ENCODE data around the gene GNG8. TPM values are rescaled to one million over a fixed set of nuclear protein-coding genes. Genes with fewer than 3 reads are reported as not detected.
A peak's percentile ranks its signal among the peaks of the same experiment; 100 is the strongest.

Gene GNG8
- total RNA-seq, 1 experiment from 2014 or later, result not detected

DNA sequence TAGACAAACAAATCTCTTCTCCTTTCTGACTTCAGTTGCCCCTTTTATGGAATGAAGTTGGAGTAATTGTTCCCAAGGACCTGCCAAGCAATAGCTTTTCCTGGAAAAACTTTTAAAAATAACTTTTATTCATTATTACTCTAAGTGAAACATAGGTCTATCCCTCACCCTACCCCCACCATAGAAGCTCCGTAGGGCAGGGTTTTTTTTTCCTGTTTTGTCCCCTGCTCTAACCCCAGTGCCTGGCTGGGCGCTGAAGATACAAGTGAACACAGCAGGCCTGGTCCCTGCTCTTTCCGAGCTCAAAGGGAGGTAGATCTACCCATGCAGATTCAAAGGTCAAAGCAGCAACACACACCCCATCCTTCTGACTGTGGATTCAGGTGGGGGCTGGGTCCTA lies 8.7 kb upstream of the GNG8 start:
- 0 out of 2 replicates have a peak, but pooled peaks cover under 1% of the 10 kb centered on the region for H3K4me1 ChIP-seq
- no peak overlapping the region for H3K4me3 ChIP-seq (ENCODE audit: low read depth, low read length)
- no peaks in the 10 kb centered on the region for H3K9me3 Mint-ChIP-seq (ENCODE audit: unreplicated experiment)
- H3K27me3 Mint-ChIP-seq (ENCODE audit: insufficient read depth, unreplicated experiment), result peaks cover 7% of the 10 kb centered on the region
- no peaks in the 10 kb centered on the region for H3K36me3 ChIP-seq (ENCODE audit: control insufficient read depth, insufficient read depth, low read length)
- H3K9me3 ChIP-seq, result no peaks in the 10 kb centered on the region
- ChIA-PET CTCF (interaction anchor here (1.4 kb wide), 1 partner anchor 28 kb away, joined by 4 read pairs; no protein-coding TSS in a partner anchor), POLR2A (no interaction called here)
- TF ChIP-seq, protein P1, sequence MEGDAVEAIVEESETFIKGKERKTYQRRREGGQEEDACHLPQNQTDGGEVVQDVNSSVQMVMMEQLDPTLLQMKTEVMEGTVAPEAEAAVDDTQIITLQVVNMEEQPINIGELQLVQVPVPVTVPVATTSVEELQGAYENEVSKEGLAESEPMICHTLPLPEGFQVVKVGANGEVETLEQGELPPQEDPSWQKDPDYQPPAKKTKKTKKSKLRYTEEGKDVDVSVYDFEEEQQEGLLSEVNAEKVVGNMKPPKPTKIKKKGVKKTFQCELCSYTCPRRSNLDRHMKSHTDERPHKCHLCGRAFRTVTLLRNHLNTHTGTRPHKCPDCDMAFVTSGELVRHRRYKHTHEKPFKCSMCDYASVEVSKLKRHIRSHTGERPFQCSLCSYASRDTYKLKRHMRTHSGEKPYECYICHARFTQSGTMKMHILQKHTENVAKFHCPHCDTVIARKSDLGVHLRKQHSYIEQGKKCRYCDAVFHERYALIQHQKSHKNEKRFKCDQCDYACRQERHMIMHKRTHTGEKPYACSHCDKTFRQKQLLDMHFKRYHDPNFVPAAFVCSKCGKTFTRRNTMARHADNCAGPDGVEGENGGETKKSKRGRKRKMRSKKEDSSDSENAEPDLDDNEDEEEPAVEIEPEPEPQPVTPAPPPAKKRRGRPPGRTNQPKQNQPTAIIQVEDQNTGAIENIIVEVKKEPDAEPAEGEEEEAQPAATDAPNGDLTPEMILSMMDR (IDR thresholded peaks at IDR 0.05; ENCODE audit: insufficient read depth in 1 of 2, low read depth in 1 of 2, low read length in 1 of 2, severe bottlenecking in 1 of 2, unreplicated experiment in 1 of 2), result no peak
- H3K4me3 Mint-ChIP-seq (ENCODE audit: unreplicated experiment), result no peak overlapping the region
- no TSS peak for BruUV-seq (replicated peaks)
- no peak for DNase-seq
- H3K36me3 Mint-ChIP-seq (ENCODE audit: insufficient read depth, unreplicated experiment), result no peaks in the 10 kb centered on the region
- no peaks in the 10 kb centered on the region for H3K4me1 Mint-ChIP-seq (ENCODE audit: low read depth, unreplicated experiment)
- intact Hi-C loops (cut with micrococcal nuclease; ENCODE audit: unreplicated experiment), result no loop called here
- H3K27me3 ChIP-seq (replicated peaks; ENCODE audit: control insufficient read depth, insufficient read depth, low read length), result no peaks in the 10 kb centered on the region
- H3K27ac Mint-ChIP-seq (ENCODE audit: unreplicated experiment), result no peak overlapping the region

DNA sequence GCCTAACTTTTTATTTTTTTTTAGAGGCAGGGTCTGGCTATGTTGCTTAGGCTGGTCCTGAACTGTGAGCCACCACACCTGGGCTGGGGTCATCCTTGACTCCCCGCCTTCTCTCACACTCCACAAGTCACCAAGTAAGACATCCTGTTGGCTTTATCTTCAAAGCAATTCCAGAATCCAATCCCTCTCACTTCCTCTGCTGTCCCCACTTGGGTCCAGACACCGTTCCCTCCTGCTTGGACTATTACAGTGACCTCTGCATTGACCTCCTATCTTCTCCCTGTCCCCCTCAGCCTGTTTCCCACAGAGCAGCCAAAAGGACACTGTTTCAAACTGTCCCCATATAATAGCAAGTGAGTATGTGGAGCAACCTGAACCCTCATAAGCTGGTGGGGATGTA lies 4.7 kb upstream of the GNG8 start:
- no peak overlapping the region for H3K4me3 Mint-ChIP-seq (ENCODE audit: unreplicated experiment)
- CTCF ChIA-PET, result no interaction called here

DNA sequence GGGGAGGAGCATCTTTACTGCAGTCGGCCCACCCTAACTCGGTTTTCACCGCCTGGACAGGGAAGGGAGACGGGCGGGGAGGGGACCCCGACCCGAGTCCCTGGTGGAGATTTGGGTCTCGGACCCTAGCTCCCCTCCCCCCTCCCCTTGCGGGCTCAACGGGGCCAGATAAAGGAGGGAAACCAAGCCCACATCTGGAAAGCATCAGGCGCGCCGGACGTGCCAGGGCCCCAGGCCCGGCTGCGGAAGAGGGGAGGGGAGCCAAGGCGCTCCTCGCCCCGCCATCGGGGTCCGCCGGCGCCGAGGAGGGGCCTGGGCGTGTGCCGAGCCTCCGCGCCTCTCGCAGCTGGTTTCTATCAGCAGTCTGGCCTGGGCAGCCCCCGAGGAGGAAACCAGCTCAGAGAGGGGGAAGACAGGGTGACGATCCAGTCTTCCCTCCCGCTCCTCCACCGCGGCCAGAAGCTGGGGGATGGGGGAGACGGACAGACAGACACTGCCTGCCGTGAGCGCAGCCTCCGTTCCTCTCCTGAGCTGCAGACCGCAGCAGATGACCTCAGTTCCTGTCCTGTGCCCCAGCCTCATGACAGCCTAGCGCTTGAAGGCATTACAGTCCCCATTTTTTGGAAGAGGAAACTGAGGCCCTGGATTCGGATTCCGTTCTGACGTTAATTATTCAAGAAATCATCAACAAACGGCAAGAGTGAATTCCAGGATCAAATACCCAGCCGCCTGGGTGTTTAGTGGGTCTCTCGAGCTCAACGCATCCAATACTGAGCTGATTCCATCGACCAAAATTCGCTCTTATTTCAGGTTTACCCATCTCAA lies 3.6 kb upstream of the GNG8 start:
- Histone ChIP-seq H3K4me1 (0 out of 2 replicates have a peak, but pooled peaks cover 5% of the 10 kb centered on the region), H3K9me3 (no peaks in the 10 kb centered on the region), H3K27me3 (replicated peaks; ENCODE audit: control insufficient read depth, insufficient read depth, low read length) (no peaks in the 10 kb centered on the region; the same call in 1 of the 2 replicates), H3K36me3 (ENCODE audit: control insufficient read depth, insufficient read depth, low read length) (no peaks in the 10 kb centered on the region), H3K4me3 (ENCODE audit: low read depth, low read length) (peak overlapping the region; percentile 37)
- Mint-ChIP-seq H3K9me3 (ENCODE audit: unreplicated experiment) (no peaks in the 10 kb centered on the region), H3K27ac (ENCODE audit: unreplicated experiment) (no peak overlapping the region), H3K36me3 (ENCODE audit: insufficient read depth, unreplicated experiment) (no peaks in the 10 kb centered on the region), H3K4me1 (ENCODE audit: low read depth, unreplicated experiment) (no peaks in the 10 kb centered on the region), H3K4me3 (ENCODE audit: unreplicated experiment) (no peak overlapping the region), H3K27me3 (ENCODE audit: insufficient read depth, unreplicated experiment) (peaks cover 14% of the 10 kb centered on the region)
- intact Hi-C loops (cut with micrococcal nuclease; ENCODE audit: unreplicated experiment), result no loop called here
- BruUV-seq (replicated peaks), result no TSS peak
- no peak for DNase-seq
- POLR2A ChIA-PET, result interaction anchor here (0.6 kb wide), 1 partner anchor 20 kb away, joined by 6 read pairs; no protein-coding TSS in a partner anchor
- TF ChIP-seq, protein P1 (IDR thresholded peaks at IDR 0.05; ENCODE audit: insufficient read depth in 1 of 2, low read depth in 1 of 2, low read length in 1 of 2, severe bottlenecking in 1 of 2, unreplicated experiment in 1 of 2), result no peak
- CTCF ChIA-PET, result interaction anchor here (0.9 kb wide), 1 partner anchor 23 kb away, joined by 3 read pairs; no protein-coding TSS in a partner anchor

More for the DNA sequence above, 4.7 kb upstream of the GNG8 start:
- no peaks in the 10 kb centered on the region for H3K9me3 Mint-ChIP-seq (ENCODE audit: unreplicated experiment)
- BruUV-seq (replicated peaks), result no TSS peak
- peaks cover 10% of the 10 kb centered on the region for H3K27me3 Mint-ChIP-seq (ENCODE audit: insufficient read depth, unreplicated experiment)
- no peak overlapping the region for H3K27ac Mint-ChIP-seq (ENCODE audit: unreplicated experiment)
- POLR2A ChIA-PET, result no interaction called here
- no peak for DNase-seq
- H3K4me1 Mint-ChIP-seq (ENCODE audit: low read depth, unreplicated experiment), result no peaks in the 10 kb centered on the region
- H3K27me3 ChIP-seq (replicated peaks; ENCODE audit: control insufficient read depth, insufficient read depth, low read length), result no peaks in the 10 kb centered on the region; the same call in 1 of the 2 replicates
- H3K4me1 ChIP-seq, result 0 out of 2 replicates have a peak, but pooled peaks cover 5% of the 10 kb centered on the region
- no peaks in the 10 kb centered on the region for H3K36me3 ChIP-seq (ENCODE audit: control insufficient read depth, insufficient read depth, low read length)
- no peaks in the 10 kb centered on the region for H3K36me3 Mint-ChIP-seq (ENCODE audit: insufficient read depth, unreplicated experiment)
- TF ChIP-seq, protein P1 (IDR thresholded peaks at IDR 0.05; ENCODE audit: insufficient read depth in 1 of 2, low read depth in 1 of 2, low read length in 1 of 2, severe bottlenecking in 1 of 2, unreplicated experiment in 1 of 2), result no peak
- no peaks in the 10 kb centered on the region for H3K9me3 ChIP-seq
- no peak overlapping the region for H3K4me3 ChIP-seq (ENCODE audit: low read depth, low read length)
- intact Hi-C loops (cut with micrococcal nuclease; ENCODE audit: unreplicated experiment), result no loop called here
